WTC11 (cell line): ENCODE data around the gene LITAFD. TPM values are rescaled to one million over a fixed set of nuclear protein-coding genes. Genes with fewer than 3 reads are reported as not detected.
A peak's percentile ranks its signal among the peaks of the same experiment; 100 is the strongest.

Source experiments
- ATAC-seq: fragments of 200-7000 bp; cut with Tn5 transposase; 2 replicates; pipeline ENCODE4 v1.10.0; 2021; ENCODE audit warnings: mild to moderate bottlenecking, moderate library complexity
- CTCF ChIA-PET: fragments of 300-600 bp; sonication (Branson Sonifier 250); formaldehyde crosslinking; loops from one replicate; lab custom pipeline; 2021; ENCODE audit warnings: antibody characterized with exemption; lab: Charles Lee
- POLR2A ChIA-PET: fragments of 350-600 bp; sonication (Branson Sonifier 250); formaldehyde crosslinking; loops from one replicate; lab custom pipeline; 2021; ENCODE audit warnings: antibody characterized with exemption; lab: Charles Lee
- DNase-seq: peaks from one replicate; pipeline ENCODE4 v3.0.0; 2021; ENCODE audit warnings: low spot score
- H3K27ac Mint-ChIP-seq: 2 replicates; pipeline ENCODE4 v1.8.0; 2021; ENCODE audit warnings: mixed read lengths
- H3K27me3 Mint-ChIP-seq: 2 replicates; pipeline ENCODE4 v1.8.0; 2021; ENCODE audit warnings: low read depth, mild to moderate bottlenecking, moderate library complexity, mixed read lengths
- H3K36me3 Mint-ChIP-seq: 2 replicates; pipeline ENCODE4 v1.8.0; 2021; ENCODE audit warnings: mixed read lengths
- H3K4me1 Mint-ChIP-seq: 2 replicates; pipeline ENCODE4 v1.8.0; 2022; ENCODE audit warnings: mixed read lengths
- H3K4me3 Mint-ChIP-seq: 2 replicates; pipeline ENCODE4 v1.8.0; 2021; ENCODE audit warnings: mild to moderate bottlenecking, moderate library complexity, mixed read lengths
- H3K9me3 Mint-ChIP-seq: 2 replicates; pipeline ENCODE4 v1.8.0; 2021; ENCODE audit warnings: mixed read lengths
- AR ChIP-seq: fragments of 250-450 bp; sonication (Bioruptor Pico); IDR thresholded peaks from 2 replicates; pipeline ENCODE4 v1.9.0; 2021; ENCODE audit warnings: mild to moderate bottlenecking
- FOXP1 ChIP-seq: sonication (generic); formaldehyde crosslinking; IDR thresholded peaks from 2 replicates; pipeline ENCODE4 v1.8.0; 2022; ENCODE audit warnings: missing genetic modification reagents, mild to moderate bottlenecking, moderate library complexity, borderline replicate concordance
- FOXP4 ChIP-seq: sonication (generic); formaldehyde crosslinking; IDR thresholded peaks from 2 replicates; pipeline ENCODE4 v1.8.0; 2022; ENCODE audit warnings: mild to moderate bottlenecking, missing genetic modification reagents
- GABPB1 ChIP-seq: sonication (generic); formaldehyde crosslinking; IDR thresholded peaks from 2 replicates; pipeline ENCODE4 v1.8.1; 2023; ENCODE audit warnings: mild to moderate bottlenecking, missing genetic modification reagents
- IRF2 ChIP-seq: sonication (generic); formaldehyde crosslinking; IDR thresholded peaks from 2 replicates; pipeline ENCODE4 v1.8.0; 2022; ENCODE audit warnings: low read depth, missing genetic modification reagents, borderline replicate concordance
- JUN ChIP-seq: sonication (generic); formaldehyde crosslinking; IDR thresholded peaks from 2 replicates; pipeline ENCODE4 v1.8.0; 2023; ENCODE audit warnings: mild to moderate bottlenecking, missing genetic modification reagents
- KAT7 ChIP-seq: sonication (generic); formaldehyde crosslinking; IDR thresholded peaks from 2 replicates; pipeline ENCODE4 v1.8.1; 2023; ENCODE audit warnings: missing genetic modification reagents, mild to moderate bottlenecking, borderline replicate concordance
- NFYB ChIP-seq: sonication (generic); formaldehyde crosslinking; conservative IDR thresholded peaks from 2 replicates; pipeline ENCODE4 v1.8.0; 2022; ENCODE audit warnings: low read depth, missing genetic modification reagents
- PREB ChIP-seq: sonication (generic); formaldehyde crosslinking; IDR thresholded peaks from 2 replicates; pipeline ENCODE4 v1.8.1; 2022; ENCODE audit warnings: mild to moderate bottlenecking, missing genetic modification reagents, moderate library complexity, borderline replicate concordance
- SMAD3 ChIP-seq: sonication (generic); formaldehyde crosslinking; IDR thresholded peaks from 2 replicates; pipeline ENCODE4 v1.8.0; 2022; ENCODE audit warnings: missing genetic modification reagents, mild to moderate bottlenecking, borderline replicate concordance
- SMAD4 ChIP-seq: sonication (generic); formaldehyde crosslinking; IDR thresholded peaks from 2 replicates; pipeline ENCODE4 v1.8.0; 2022; ENCODE audit warnings: mild to moderate bottlenecking, missing genetic modification reagents
- SP1 ChIP-seq: sonication (generic); formaldehyde crosslinking; conservative IDR thresholded peaks from 2 replicates; pipeline ENCODE4 v1.8.1; 2022; ENCODE audit warnings: missing genetic modification reagents
- TEAD1 ChIP-seq: sonication (generic); formaldehyde crosslinking; IDR thresholded peaks from 2 replicates; pipeline ENCODE4 v1.8.0; 2022; ENCODE audit warnings: mild to moderate bottlenecking, missing genetic modification reagents
- TP53 ChIP-seq: sonication (generic); formaldehyde crosslinking; IDR thresholded peaks from 2 replicates; pipeline ENCODE4 v1.8.1; 2023; ENCODE audit warnings: mild to moderate bottlenecking, missing genetic modification reagents
- USF1 ChIP-seq: sonication (generic); formaldehyde crosslinking; IDR thresholded peaks from 2 replicates; pipeline ENCODE4 v1.8.0; 2022; ENCODE audit warnings: mild to moderate bottlenecking, missing genetic modification reagents
- ZNF121 ChIP-seq: sonication (generic); formaldehyde crosslinking; IDR thresholded peaks from 2 replicates; pipeline ENCODE4 v1.8.0; 2023; ENCODE audit warnings: missing genetic modification reagents
- ZNF232 ChIP-seq: sonication (generic); formaldehyde crosslinking; IDR thresholded peaks from 2 replicates; pipeline ENCODE4 v1.8.0; 2022; ENCODE audit warnings: mild to moderate bottlenecking, missing genetic modification reagents
- total RNA-seq: library from RNA; stranded (reverse); gene quantifications from 3 replicates; pipeline ENCODE4 v1.2.3, GENCODE V29; 2021
- TF ChIP-seq, protein P1 (sequence below): sonication (generic); formaldehyde crosslinking; IDR thresholded peaks from 2 replicates; pipeline ENCODE4 v1.8.1; 2023; ENCODE audit warnings: mild to moderate bottlenecking, missing genetic modification reagents, moderate library complexity
- TF ChIP-seq, protein P2 (sequence below): fragments of 250-450 bp; sonication (Bioruptor Pico); IDR thresholded peaks from 2 replicates; pipeline ENCODE4 v1.8.0; 2021; ENCODE audit warnings: mild to moderate bottlenecking
- TF ChIP-seq, protein P3 (sequence below): sonication (generic); formaldehyde crosslinking; IDR thresholded peaks from 2 replicates; pipeline ENCODE4 v1.8.0; 2022; ENCODE audit warnings: mild to moderate bottlenecking, missing genetic modification reagents

Gene LITAFD
- total RNA-seq, 1 experiment from 2014 or later = not detected

DNA sequence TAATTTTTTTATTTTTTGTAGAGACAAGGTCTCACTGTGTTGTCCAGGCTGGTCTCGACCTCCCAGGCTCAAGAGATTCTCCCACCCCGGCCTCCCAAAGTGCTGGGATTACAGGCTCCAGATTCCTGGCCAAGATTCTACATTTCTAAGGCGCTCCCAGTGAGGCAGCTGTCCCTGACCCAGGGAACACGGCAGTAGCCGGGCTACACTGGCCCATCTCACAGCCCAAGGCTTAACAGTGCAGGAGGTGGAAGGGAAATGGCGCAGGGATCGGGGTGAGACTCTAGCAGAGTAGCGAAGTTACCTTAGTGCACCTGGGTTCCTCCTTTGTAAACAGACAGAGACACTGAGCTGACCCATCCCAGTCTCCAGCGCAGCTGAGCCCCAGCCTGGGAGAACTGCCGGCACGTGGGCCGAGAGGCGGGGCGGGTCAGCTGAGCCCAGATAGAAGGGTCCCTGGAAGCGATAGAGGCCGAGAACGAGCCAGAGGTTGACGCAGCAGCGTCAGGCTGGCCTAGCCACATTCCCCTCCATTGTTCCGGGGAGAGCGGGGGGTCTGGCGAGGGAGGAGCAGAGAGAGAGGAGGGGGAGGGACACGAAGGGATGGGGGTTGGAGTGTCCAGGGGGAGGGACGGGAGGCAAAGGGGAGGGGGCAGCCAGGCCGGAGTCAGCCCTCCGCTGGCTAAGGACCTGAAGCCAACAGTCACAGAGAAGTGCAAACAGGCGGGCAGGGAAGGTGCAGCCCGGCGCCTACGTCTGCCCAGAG, 15.8 kb upstream of the LITAFD start (continued):
- TF ChIP-seq FOXP4 (peak; percentile 79; the same call in 1 of the 2 replicates), ZNF121 (CRISPR knock-in tag) (peak; percentile 95), PREB (no peak), JUN (CRISPR knock-in tag) (no peak), SMAD3 (peak; percentile 43; the same call in 1 of the 2 replicates), TEAD1 (CRISPR knock-in tag) (peak; percentile 92; the same call in 1 of the 2 replicates), ZNF232 (peak; percentile 48; the same call in 1 of the 2 replicates), NFYB (CRISPR knock-in tag) (no peak)
- TF ChIP-seq, protein P1, sequence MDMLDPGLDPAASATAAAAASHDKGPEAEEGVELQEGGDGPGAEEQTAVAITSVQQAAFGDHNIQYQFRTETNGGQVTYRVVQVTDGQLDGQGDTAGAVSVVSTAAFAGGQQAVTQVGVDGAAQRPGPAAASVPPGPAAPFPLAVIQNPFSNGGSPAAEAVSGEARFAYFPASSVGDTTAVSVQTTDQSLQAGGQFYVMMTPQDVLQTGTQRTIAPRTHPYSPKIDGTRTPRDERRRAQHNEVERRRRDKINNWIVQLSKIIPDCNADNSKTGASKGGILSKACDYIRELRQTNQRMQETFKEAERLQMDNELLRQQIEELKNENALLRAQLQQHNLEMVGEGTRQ (CRISPR knock-in tag) = peak; percentile 90

- Mint-ChIP-seq H3K27me3 (no peaks in the 10 kb centered on the region), H3K4me3 (peak overlapping the region; percentile 89), H3K9me3 (no peaks in the 10 kb centered on the region), H3K4me1 (peaks cover 57% of the 10 kb centered on the region), H3K27ac (peak overlapping the region; percentile 86), H3K36me3 (no peaks in the 10 kb centered on the region; the same call in 1 of the 2 replicates)
- TF ChIP-seq TP53 (0 out of 2 replicates have a peak, but pooled peaks have one; percentile 15), TEAD1 (CRISPR knock-in tag) (no peak), SMAD4 (CRISPR knock-in tag) (no peak)
- no peak for ATAC-seq
- POLR2A ChIA-PET = interaction anchor here (1.0 kb wide), 1 partner anchor 35 kb away, joined by 8 read pairs; no protein-coding TSS in a partner anchor
- DNase-seq = no peak
- CTCF ChIA-PET = interaction anchor here (0.7 to 5.8 kb wide), 10 partner anchors 11 to 232 kb away, joined by 3 to 58 read pairs (median 4); partner anchors contain the start of gene LITAFD
Observed at GRCh38 chr16:8866884-8867215, 15.3 kb upstream of the LITAFD start.

DNA sequence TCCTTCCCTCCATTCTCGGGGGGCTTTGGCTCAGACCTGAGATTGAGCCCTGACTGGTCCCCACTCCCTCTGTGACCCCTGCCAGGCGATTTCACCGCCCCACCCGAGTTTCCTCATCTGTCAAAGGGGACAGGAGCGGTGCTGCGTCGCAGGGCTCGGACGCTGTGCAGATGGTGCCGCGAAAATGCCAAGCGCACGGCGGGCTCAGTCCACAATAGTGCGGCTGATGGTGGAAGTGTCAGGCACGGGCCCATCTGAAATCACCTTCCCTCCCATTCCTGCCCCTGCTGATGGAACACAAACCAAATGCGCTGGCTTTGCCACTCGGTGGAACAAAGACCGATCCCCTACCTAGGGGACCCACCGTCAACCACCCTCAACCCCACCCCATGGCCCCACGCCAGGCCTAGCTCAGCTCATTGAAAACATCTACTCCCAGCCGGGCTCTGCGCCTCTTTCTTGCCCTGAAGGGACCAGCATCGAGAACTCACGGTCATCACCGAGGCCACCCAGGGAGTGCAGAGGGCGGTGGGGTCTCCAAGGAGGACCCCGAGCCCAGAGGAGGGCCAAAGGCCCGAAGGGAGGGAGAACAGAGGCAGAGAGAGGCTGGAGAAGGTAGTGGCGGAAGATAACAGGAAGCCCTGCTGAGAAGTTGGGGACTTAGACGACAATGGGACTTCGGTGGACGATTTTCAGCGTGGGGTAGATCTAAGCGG, 14.8 kb upstream of the LITAFD start:
- H3K36me3 Mint-ChIP-seq = no peaks in the 10 kb centered on the region
- ChIA-PET CTCF (interaction anchor here (1.1 to 5.8 kb wide), 4 partner anchors 12 to 146 kb away, joined by 3 to 58 read pairs (median 8); no protein-coding TSS in a partner anchor), POLR2A (interaction anchor here (2.0 kb wide), 1 partner anchor 36 kb away, joined by 20 read pairs; no protein-coding TSS in a partner anchor)
- H3K27me3 Mint-ChIP-seq = no peaks in the 10 kb centered on the region
- peak overlapping the region; percentile 86 for H3K27ac Mint-ChIP-seq
- ATAC-seq (no peak), DNase-seq (no peak)
- H3K9me3 Mint-ChIP-seq = no peaks in the 10 kb centered on the region
- H3K4me1 Mint-ChIP-seq = peaks cover 52% of the 10 kb centered on the region
- peak overlapping the region; percentile 89 for H3K4me3 Mint-ChIP-seq
- TF ChIP-seq FOXP1 (no peak), AR (no peak), KAT7 (CRISPR knock-in tag) (0 out of 2 replicates have a peak, but pooled peaks have one; percentile 16), NFYB (CRISPR knock-in tag) (no peak), IRF2 (CRISPR knock-in tag) (no peak), PREB (no peak), GABPB1 (CRISPR knock-in tag) (0 out of 2 replicates have a peak, but pooled peaks have one; percentile 20), USF1 (CRISPR knock-in tag) (no peak), TP53 (0 out of 2 replicates have a peak, but pooled peaks have one; percentile 22), SP1 (CRISPR knock-in tag) (no peak)
- TF ChIP-seq, protein P2, sequence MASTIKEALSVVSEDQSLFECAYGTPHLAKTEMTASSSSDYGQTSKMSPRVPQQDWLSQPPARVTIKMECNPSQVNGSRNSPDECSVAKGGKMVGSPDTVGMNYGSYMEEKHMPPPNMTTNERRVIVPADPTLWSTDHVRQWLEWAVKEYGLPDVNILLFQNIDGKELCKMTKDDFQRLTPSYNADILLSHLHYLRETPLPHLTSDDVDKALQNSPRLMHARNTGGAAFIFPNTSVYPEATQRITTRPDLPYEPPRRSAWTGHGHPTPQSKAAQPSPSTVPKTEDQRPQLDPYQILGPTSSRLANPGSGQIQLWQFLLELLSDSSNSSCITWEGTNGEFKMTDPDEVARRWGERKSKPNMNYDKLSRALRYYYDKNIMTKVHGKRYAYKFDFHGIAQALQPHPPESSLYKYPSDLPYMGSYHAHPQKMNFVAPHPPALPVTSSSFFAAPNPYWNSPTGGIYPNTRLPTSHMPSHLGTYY (CRISPR knock-in tag) = no peak
- TF ChIP-seq, protein P3, sequence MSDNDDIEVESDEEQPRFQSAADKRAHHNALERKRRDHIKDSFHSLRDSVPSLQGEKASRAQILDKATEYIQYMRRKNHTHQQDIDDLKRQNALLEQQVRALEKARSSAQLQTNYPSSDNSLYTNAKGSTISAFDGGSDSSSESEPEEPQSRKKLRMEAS (CRISPR knock-in tag) = peak; percentile 17; the same call in 1 of the 2 replicates
